ENCODE measurements around the gene CPEB2.

Gene CPEB2

GRCh38 chr4:15003401-15003890, 1.2 kb downstream of the CPEB2 start:
- TF ChIP-seq, protein P1, sequence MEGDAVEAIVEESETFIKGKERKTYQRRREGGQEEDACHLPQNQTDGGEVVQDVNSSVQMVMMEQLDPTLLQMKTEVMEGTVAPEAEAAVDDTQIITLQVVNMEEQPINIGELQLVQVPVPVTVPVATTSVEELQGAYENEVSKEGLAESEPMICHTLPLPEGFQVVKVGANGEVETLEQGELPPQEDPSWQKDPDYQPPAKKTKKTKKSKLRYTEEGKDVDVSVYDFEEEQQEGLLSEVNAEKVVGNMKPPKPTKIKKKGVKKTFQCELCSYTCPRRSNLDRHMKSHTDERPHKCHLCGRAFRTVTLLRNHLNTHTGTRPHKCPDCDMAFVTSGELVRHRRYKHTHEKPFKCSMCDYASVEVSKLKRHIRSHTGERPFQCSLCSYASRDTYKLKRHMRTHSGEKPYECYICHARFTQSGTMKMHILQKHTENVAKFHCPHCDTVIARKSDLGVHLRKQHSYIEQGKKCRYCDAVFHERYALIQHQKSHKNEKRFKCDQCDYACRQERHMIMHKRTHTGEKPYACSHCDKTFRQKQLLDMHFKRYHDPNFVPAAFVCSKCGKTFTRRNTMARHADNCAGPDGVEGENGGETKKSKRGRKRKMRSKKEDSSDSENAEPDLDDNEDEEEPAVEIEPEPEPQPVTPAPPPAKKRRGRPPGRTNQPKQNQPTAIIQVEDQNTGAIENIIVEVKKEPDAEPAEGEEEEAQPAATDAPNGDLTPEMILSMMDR (IDR thresholded peaks at IDR 0.05; ENCODE audit: low read depth, low read length), result no peak

GRCh38 chr4:15003891-15004738, 1.8 kb downstream of the CPEB2 start:
- TF ChIP-seq, protein P1 (IDR thresholded peaks at IDR 0.05; ENCODE audit: low read depth, low read length), result no peak
- peak overlapping the region; percentile 89 for H3K4me3 ChIP-seq (ENCODE audit: low read depth, low read length)

More at GRCh38 chr4:15003401-15003890, 1.2 kb downstream of the CPEB2 start:
- peak overlapping the region; percentile 89 for H3K4me3 ChIP-seq (ENCODE audit: low read depth, low read length)

DNA sequence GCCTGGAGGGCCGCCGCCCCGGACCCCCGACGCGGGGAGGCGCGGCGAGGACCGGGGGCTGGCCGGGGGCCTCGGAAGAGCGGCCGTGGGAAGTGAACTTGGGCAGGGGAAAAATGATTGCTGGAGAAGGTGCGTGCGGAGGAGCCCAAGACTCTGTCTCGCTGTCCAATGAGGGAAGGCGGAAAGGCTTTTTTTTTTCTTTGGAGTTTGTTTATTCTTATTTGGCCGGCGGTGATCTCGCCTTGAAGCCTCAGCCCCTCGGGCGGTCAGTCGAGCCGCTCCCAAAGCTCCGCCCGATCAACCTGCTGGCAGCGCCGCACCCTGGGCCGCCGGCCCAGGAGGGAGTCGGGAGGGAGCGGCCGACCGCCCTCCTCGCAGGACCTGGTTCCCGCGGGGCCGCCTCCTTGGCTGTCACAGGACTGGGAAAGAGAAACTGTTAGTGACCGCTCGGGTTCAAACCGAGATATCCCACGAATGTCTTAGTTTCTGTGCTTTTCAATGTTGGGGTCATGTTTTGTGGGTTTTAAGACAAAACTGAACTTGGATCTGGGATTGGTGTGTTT, 2.5 kb downstream of the CPEB2 start:
- H3K4me3 ChIP-seq (ENCODE audit: low read depth, low read length), result peak overlapping the region; percentile 89
- TF ChIP-seq, protein P1 (IDR thresholded peaks at IDR 0.05; ENCODE audit: low read depth, low read length), result no peak

- TF ChIP-seq, protein P1 (IDR thresholded peaks at IDR 0.05; ENCODE audit: low read depth, low read length), result no peak
- H3K4me3 ChIP-seq (ENCODE audit: low read depth, low read length), result peak overlapping the region; percentile 89
These were observed 3.3 kb downstream of the CPEB2 start for GRCh38 chr4:15005474-15006115.

GRCh38 chr4:15006416-15007024, 4.2 kb downstream of the CPEB2 start:
- TF ChIP-seq, protein P1 (IDR thresholded peaks at IDR 0.05; ENCODE audit: low read depth, low read length), result peak; percentile 13; the same call in 1 of the 2 replicates
- peak overlapping the region; percentile 89 for H3K4me3 ChIP-seq (ENCODE audit: low read depth, low read length)

- no peak overlapping the region for H3K4me3 ChIP-seq (ENCODE audit: low read depth, low read length)
- TF ChIP-seq, protein P1 (IDR thresholded peaks at IDR 0.05; ENCODE audit: low read depth, low read length), result no peak
These were observed 4.9 kb downstream of the CPEB2 start for GRCh38 chr4:15007201-15007600.
